DND-41 (cell line): ENCODE results near the gene LMF2.
A peak's percentile ranks its signal among the peaks of the same experiment; 100 is the strongest.

Source experiments
- ATAC-seq: fragments of 200-7000 bp; cut with Tn5 transposase; 3 replicates; pipeline ENCODE4 v1.9.1; 2021; ENCODE audit warnings: low read depth; ENCODE audit not compliant: insufficient read depth
- DNase-seq: peaks from one replicate; pipeline ENCODE4 v3.0.0-alpha.2; 2020
- H2AFZ ChIP-seq: 2 replicates; pipeline ENCODE4 v1.6.0; 2012; ENCODE audit warnings: low read depth, low read length
- H3K27ac ChIP-seq: 2 replicates; pipeline ENCODE4 v1.5.1; 2012; ENCODE audit warnings: low read length, inconsistent platforms
- H3K27me3 ChIP-seq: fragments of 200-600 bp; sonication (generic); 2 replicates; pipeline ENCODE4 v1.6.0; 2012; ENCODE audit warnings: low read length, mild to moderate bottlenecking, inconsistent platforms; ENCODE audit not compliant: insufficient read depth, poor library complexity
- H3K36me3 ChIP-seq: 2 replicates; pipeline ENCODE4 v1.5.1; 2012; ENCODE audit warnings: low read length, inconsistent platforms; ENCODE audit not compliant: insufficient read depth
- H3K4me1 ChIP-seq: 2 replicates; pipeline ENCODE4 v1.5.1; 2012; ENCODE audit warnings: mild to moderate bottlenecking, low read length; ENCODE audit not compliant: insufficient read depth
- H3K4me2 ChIP-seq: 2 replicates; pipeline ENCODE4 v1.6.0; 2012; ENCODE audit warnings: mild to moderate bottlenecking, moderate library complexity, low read length, inconsistent platforms; ENCODE audit not compliant: insufficient read depth
- H3K4me3 ChIP-seq, 2 experiments: fragments of 200-600 bp in 1 of 2; shearing (Covaris generic) in 1 of 2; 2 replicates each; pipeline ENCODE4 v1.5.1; 2012 to 2016; ENCODE audit warnings: inconsistent platforms in 2 of 2, low read length in 2 of 2, mild to moderate bottlenecking in 2 of 2, low read depth in 1 of 2, moderate library complexity in 1 of 2
- H3K79me2 ChIP-seq: 2 replicates; pipeline ENCODE4 v1.6.0; 2012; ENCODE audit warnings: low read length, inconsistent platforms; ENCODE audit not compliant: insufficient read depth
- H3K9ac ChIP-seq: 2 replicates; pipeline ENCODE4 v1.6.0; 2012; ENCODE audit warnings: low read depth, mild to moderate bottlenecking, inconsistent platforms, low read length, moderate library complexity
- H3K9me3 ChIP-seq: 2 replicates; pipeline ENCODE4 v1.5.1; 2012; ENCODE audit warnings: low read length, moderate library complexity, mild to moderate bottlenecking, inconsistent platforms; ENCODE audit not compliant: insufficient read depth, severe bottlenecking
- H4K20me1 ChIP-seq: 2 replicates; pipeline ENCODE4 v1.6.0; 2012; ENCODE audit warnings: low read length; ENCODE audit not compliant: insufficient read depth
- EZH2 ChIP-seq: IDR thresholded peaks from 3 replicates; pipeline ENCODE4 v1.6.1; 2012; ENCODE audit warnings: borderline replicate concordance, low read depth, mild to moderate bottlenecking, moderate library complexity, low read length, inconsistent platforms; ENCODE audit not compliant: severe bottlenecking
- TF ChIP-seq, protein P1 (sequence below): IDR thresholded peaks from 2 replicates; pipeline ENCODE4 v1.5.1; 2012; ENCODE audit warnings: borderline replicate concordance, low read length, moderate library complexity, mild to moderate bottlenecking; ENCODE audit not compliant: poor library complexity, severe bottlenecking; ENCODE audit errors: extremely low read depth

The LMF2 gene

DNA sequence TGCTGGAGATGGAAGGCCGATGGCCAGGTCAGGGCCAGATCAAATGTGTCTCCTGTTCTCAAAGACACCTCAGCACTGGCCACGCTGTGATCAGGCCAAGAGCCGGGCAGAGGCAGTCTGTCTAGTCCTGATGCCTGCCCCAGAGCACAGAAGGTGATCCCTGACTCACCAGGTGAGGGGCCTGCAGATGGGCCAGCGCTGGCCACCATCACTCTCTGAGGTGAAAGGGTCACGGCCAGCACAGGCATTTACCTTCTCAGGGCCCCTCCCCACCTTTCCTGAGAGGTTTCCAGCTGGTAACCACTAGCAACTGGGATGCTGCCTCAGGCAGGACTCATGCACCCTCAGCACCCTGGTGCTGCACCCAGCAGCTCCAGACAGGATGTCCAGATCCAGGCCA lies 35.5 kb downstream of the LMF2 start:
- H3K36me3 ChIP-seq = peaks cover 48% of the 10 kb centered on the region
- H3K27ac ChIP-seq = peak overlapping the region; percentile 91
- ATAC-seq (no peak), DNase-seq (no peak)
- TF ChIP-seq, protein P1, sequence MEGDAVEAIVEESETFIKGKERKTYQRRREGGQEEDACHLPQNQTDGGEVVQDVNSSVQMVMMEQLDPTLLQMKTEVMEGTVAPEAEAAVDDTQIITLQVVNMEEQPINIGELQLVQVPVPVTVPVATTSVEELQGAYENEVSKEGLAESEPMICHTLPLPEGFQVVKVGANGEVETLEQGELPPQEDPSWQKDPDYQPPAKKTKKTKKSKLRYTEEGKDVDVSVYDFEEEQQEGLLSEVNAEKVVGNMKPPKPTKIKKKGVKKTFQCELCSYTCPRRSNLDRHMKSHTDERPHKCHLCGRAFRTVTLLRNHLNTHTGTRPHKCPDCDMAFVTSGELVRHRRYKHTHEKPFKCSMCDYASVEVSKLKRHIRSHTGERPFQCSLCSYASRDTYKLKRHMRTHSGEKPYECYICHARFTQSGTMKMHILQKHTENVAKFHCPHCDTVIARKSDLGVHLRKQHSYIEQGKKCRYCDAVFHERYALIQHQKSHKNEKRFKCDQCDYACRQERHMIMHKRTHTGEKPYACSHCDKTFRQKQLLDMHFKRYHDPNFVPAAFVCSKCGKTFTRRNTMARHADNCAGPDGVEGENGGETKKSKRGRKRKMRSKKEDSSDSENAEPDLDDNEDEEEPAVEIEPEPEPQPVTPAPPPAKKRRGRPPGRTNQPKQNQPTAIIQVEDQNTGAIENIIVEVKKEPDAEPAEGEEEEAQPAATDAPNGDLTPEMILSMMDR = no peak
- TF ChIP-seq EZH2 = no peak
- H3K27me3 ChIP-seq = no peaks in the 10 kb centered on the region
- peak overlapping the region; percentile 99 for H3K4me2 ChIP-seq
- no peak overlapping the region for H2AFZ ChIP-seq
- peaks cover 77% of the 10 kb centered on the region for H3K4me1 ChIP-seq
- H3K9me3 ChIP-seq = no peaks in the 10 kb centered on the region
- H4K20me1 ChIP-seq = peaks cover 66% of the 10 kb centered on the region
- H3K4me3 ChIP-seq = peak overlapping the region in 1 of 2 experiments; percentile 96; a peak in 2 of 4 replicates
- peaks cover 73% of the 10 kb centered on the region for H3K79me2 ChIP-seq
- H3K9ac ChIP-seq = peak overlapping the region; percentile 84

DNA sequence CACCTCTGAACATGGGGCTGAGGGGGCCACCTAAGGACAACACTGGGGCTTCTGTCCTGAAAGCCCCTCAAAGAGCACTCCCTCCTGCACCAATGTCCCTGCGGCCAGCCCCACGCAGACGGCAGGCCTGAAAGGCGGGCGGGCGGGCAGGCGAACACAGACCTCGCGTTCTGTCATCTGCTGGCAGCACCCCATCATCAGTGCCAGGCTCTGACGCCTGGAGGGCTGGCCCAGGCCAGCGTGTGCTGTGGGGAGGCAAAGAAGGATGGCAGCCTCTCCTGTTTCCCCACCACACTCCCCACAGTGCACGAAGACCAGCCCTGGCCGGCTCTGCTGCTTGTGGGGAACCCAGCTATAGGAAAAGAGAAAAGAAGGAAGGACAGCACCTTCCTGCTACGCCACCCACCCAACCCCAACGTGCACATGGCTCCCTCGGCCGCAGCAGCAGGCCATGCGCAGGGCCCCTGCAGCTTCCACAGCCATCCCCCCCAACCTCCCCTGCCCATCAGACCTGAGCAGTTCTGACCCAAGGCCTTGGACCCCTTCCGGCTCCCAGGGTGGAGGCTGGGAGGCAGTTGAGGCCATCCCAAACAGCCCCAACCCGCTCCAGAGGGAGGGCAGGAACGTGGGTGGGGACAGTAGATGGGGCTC lies 36.2 kb downstream of the LMF2 start:
- H3K4me2 ChIP-seq = peak overlapping the region; percentile 99
- H3K4me3 ChIP-seq = peak overlapping the region in 1 of 2 experiments; percentile 96; a peak in 2 of 4 replicates
- no peak for TF ChIP-seq EZH2
- TF ChIP-seq, protein P1 = no peak
- no peak overlapping the region for H2AFZ ChIP-seq
- peaks cover 79% of the 10 kb centered on the region for H3K79me2 ChIP-seq
- H3K9me3 ChIP-seq = no peaks in the 10 kb centered on the region
- DNase-seq = no peak
- peak overlapping the region; percentile 84 for H3K9ac ChIP-seq
- no peaks in the 10 kb centered on the region for H3K27me3 ChIP-seq
- H3K27ac ChIP-seq = peak overlapping the region; percentile 91
- peaks cover 55% of the 10 kb centered on the region for H3K36me3 ChIP-seq
- no peak for ATAC-seq
- H4K20me1 ChIP-seq = peaks cover 72% of the 10 kb centered on the region
- H3K4me1 ChIP-seq = peaks cover 74% of the 10 kb centered on the region

DNA sequence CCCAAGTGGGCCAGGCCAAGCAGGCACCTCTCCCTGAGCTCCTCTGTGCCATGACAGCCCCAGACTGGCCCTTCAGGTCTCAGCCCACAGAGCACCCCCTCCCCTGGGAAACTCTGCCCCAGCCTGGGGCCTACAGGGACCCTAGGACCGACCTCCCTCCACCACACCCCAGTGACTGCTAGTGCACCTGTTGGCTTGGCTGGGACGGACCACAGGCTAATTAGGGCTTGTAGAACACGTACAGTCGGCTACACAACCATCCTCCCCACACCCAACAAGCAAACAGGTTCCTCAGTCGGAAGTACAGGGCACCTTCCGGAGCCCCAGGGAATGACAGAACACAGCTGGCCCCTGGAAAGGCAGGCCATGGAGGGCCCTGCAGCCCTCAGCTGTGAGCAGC lies 37.0 kb downstream of the LMF2 start:
- H3K27ac ChIP-seq = peak overlapping the region; percentile 91

More for the DNA sequence above, 37.0 kb downstream of the LMF2 start:
- no peaks in the 10 kb centered on the region for H3K27me3 ChIP-seq
- peaks cover 70% of the 10 kb centered on the region for H3K4me1 ChIP-seq
- H3K4me3 ChIP-seq = peak overlapping the region in 1 of 2 experiments; percentile 96; a peak in 2 of 4 replicates
- peaks cover 87% of the 10 kb centered on the region for H3K79me2 ChIP-seq
- peak; percentile 58 for DNase-seq
- H3K4me2 ChIP-seq = peak overlapping the region; percentile 99
- no peaks in the 10 kb centered on the region for H3K9me3 ChIP-seq
- H3K36me3 ChIP-seq = peaks cover 63% of the 10 kb centered on the region
- H4K20me1 ChIP-seq = peaks cover 80% of the 10 kb centered on the region
- no peak overlapping the region for H2AFZ ChIP-seq
- no peak; the same call in 2 of the 3 replicates for ATAC-seq
- TF ChIP-seq, protein P1 = no peak
- no peak for TF ChIP-seq EZH2
- H3K9ac ChIP-seq = peak overlapping the region; percentile 84
